ENCODE data around the gene BORCS6. TPM values are rescaled to one million over a fixed set of nuclear protein-coding genes. Genes with fewer than 3 reads are reported as not detected.
A peak's percentile ranks its signal among the peaks of the same experiment; 100 is the strongest.

The BORCS6 gene
- total and polyA plus RNA-seq, 2 of the 13 experiments (the other 11 are each of a cell fraction or from before 2014, with no cell fraction given), result 2.0 to 5.1 TPM

- TF ChIP-seq, protein P1, sequence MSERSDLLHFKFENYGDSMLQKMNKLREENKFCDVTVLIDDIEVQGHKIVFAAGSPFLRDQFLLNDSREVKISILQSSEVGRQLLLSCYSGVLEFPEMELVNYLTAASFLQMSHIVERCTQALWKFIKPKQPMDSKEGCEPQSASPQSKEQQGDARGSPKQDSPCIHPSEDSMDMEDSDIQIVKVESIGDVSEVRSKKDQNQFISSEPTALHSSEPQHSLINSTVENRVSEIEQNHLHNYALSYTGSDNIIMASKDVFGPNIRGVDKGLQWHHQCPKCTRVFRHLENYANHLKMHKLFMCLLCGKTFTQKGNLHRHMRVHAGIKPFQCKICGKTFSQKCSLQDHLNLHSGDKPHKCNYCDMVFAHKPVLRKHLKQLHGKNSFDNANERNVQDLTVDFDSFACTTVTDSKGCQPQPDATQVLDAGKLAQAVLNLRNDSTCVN (CRISPR knock-in tag; IDR thresholded peaks at IDR 0.05; ENCODE audit: borderline replicate concordance), result no peak
- no peak for TF ChIP-seq ZSCAN30 (CRISPR knock-in tag; IDR thresholded peaks at IDR 0.05)
- TF ChIP-seq ZNF546 (CRISPR knock-in tag; conservative IDR thresholded peaks at IDR 0.05), result no peak
- TF ChIP-seq KLF13 (CRISPR knock-in tag; IDR thresholded peaks at IDR 0.05), result no peak
- no peak for TF ChIP-seq PHF21A (CRISPR knock-in tag; IDR thresholded peaks at IDR 0.05)
- TF ChIP-seq TIGD3 (CRISPR knock-in tag; IDR thresholded peaks at IDR 0.05; ENCODE audit: borderline replicate concordance), result no peak
- TF ChIP-seq, protein P2, sequence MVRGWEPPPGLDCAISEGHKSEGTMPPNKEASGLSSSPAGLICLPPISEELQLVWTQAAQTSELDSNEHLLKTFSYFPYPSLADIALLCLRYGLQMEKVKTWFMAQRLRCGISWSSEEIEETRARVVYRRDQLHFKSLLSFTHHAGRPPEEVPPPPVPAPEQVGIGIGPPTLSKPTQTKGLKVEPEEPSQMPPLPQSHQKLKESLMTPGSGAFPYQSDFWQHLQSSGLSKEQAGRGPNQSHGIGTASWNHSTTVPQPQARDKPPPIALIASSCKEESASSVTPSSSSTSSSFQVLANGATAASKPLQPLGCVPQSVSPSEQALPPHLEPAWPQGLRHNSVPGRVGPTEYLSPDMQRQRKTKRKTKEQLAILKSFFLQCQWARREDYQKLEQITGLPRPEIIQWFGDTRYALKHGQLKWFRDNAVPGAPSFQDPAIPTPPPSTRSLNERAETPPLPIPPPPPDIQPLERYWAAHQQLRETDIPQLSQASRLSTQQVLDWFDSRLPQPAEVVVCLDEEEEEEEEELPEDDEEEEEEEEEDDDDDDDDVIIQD (CRISPR knock-in tag; IDR thresholded peaks at IDR 0.05; ENCODE audit: low read depth), result no peak; the same call in 1 of the 2 replicates
- TF ChIP-seq THRA (CRISPR knock-in tag; IDR thresholded peaks at IDR 0.05; ENCODE audit: borderline replicate concordance), result 0 out of 2 replicates have a peak, but pooled peaks have one; percentile 16
- TF ChIP-seq, protein P3, sequence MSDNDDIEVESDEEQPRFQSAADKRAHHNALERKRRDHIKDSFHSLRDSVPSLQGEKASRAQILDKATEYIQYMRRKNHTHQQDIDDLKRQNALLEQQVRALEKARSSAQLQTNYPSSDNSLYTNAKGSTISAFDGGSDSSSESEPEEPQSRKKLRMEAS (IDR thresholded peaks at IDR 0.05), result peak; percentile 52
- TF ChIP-seq ZGPAT (CRISPR knock-in tag; IDR thresholded peaks at IDR 0.05), result no peak
- TF ChIP-seq KLF12 (CRISPR knock-in tag; IDR thresholded peaks at IDR 0.05; ENCODE audit: borderline replicate concordance), result no peak
- no peak for TF ChIP-seq HNRNPH1 (optimal IDR thresholded peaks at IDR 0.05; ENCODE audit: low read depth, low read length)
- TF ChIP-seq KAT2B (IDR thresholded peaks at IDR 0.05; ENCODE audit: borderline replicate concordance, low read depth, low read length), result no peak
- no peak for TF ChIP-seq ZNF549 (CRISPR knock-in tag; IDR thresholded peaks at IDR 0.05)
- no peak for TF ChIP-seq THYN1 (CRISPR knock-in tag; IDR thresholded peaks at IDR 0.05; ENCODE audit: borderline replicate concordance, low read depth)
- TF ChIP-seq, protein P4, sequence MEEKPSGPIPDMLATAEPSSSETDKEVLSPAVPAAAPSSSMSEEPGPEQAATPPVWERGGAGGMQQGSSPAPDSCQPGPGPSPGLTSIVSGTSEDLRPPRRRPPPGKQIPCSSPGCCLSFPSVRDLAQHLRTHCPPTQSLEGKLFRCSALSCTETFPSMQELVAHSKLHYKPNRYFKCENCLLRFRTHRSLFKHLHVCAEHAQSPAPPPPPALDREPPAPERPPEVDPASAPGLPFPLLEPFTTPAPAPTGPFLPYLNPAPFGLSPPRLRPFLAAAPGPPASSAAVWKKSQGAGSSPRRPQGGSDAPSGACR (CRISPR knock-in tag; IDR thresholded peaks at IDR 0.05), result no peak
- no peak for TF ChIP-seq ZBTB33 (CRISPR knock-in tag; IDR thresholded peaks at IDR 0.05)
- no peak for TF ChIP-seq ARNT2 (CRISPR knock-in tag; IDR thresholded peaks at IDR 0.05; ENCODE audit: low read depth)
Measured at GRCh38 chr17:8192070-8192815, 2.3 kb upstream of the BORCS6 start (continued).

Measured in HepG2 (cell line).